ENCODE measurements around the gene ALKBH7. TPM values are rescaled to one million over a fixed set of nuclear protein-coding genes. Genes with fewer than 3 reads are reported as not detected.
"Not testable (repeated sequence)": the region's sequence is repeated elsewhere in the genome, so short reads cannot be mapped to it uniquely, and the experiment has no call there.

The ALKBH7 gene
- total and polyA plus RNA-seq, 9 donors, result 0.55 to 118 (median 80.8) TPM

DNA sequence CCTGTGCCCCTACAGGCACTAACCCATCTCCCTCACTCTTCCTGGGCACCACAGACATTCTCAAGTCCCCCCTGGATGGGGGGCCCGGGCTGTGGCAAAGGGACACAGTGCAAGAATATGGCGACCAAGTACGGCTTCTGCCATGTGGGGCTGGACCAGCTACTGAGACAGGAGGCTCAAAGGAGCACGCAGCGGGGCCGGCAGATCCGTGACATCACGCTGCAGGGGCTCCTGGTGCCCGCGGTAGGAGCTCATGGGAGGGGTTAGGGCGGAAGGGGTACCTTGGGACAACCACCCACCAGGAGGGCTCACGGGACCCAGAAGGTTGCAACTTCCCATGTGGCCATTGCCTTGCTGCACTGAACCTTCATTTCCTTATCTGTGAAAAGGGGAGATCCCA is 23.7 kb downstream of the ALKBH7 start:
- intact Hi-C loops (cut with DNase I), result no loop called here
- no peaks in the 10 kb centered on the region for H3K27me3 ChIP-seq
- H3K36me3 ChIP-seq, result no peaks in the 10 kb centered on the region
- TF ChIP-seq CTCF (IDR thresholded peaks at IDR 0.05), result no peak
- TF ChIP-seq EP300 (IDR thresholded peaks at IDR 0.05), result no peak
- H3K4me3 ChIP-seq, result no peak overlapping the region
- H3K9me3 ChIP-seq, result no peaks in the 10 kb centered on the region
- no peak overlapping the region for H3K27ac ChIP-seq
- WGBS, 3 donors, result 91 to 95% (median 94%) methylated on average over 12 of the region's 12 CpGs
- DNase-seq, result no peak
- peaks cover 4% of the 10 kb centered on the region for H3K4me1 ChIP-seq (ENCODE audit: insufficient read depth)

DNA sequence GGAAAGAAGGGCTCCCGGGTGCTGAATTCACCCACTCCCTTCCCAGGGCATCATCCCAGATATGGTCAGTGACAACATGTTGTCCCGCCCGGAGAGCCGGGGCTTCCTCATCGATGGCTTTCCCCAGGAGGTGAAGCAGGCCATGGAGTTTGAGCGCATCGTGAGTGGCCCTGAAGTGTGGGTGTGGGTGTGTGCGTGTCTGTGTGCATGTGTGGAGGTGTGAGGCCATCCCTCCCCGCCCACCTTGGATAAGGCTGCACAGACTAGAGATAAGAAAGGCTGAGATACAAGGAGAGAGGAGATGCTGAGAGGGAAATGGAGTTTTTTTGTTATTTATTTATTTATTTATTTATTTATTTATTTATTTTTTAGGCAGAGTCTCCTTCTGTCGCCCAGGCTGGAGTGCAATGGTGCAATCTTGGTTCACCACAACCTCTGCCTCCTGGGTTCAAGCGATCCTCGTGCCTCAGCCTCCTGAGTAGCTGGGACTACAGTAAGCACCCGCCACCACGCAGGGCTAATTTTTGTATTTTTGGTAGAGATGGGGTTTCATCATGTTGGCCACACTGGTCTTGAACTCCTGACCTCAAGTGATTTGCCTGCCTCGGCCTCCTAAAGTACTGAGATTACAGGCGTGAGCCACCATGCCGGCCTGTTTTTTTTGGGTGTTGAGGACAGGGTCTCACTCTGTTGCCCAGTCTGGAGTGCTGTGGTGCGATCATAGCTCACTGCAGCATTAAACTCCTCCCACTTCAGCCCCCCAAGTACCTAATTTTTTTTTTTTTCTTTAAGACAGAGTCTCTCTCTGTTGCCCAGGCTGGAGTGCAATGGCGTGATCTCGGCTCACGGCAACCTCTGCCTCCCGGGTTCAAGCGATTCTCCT is 27.7 kb downstream of the ALKBH7 start:
- H3K9me3 ChIP-seq; H3K36me3 ChIP-seq; H3K27ac ChIP-seq; intact Hi-C loops (cut with DNase I); H3K27me3 ChIP-seq; DNase-seq; H3K4me3 ChIP-seq; H3K4me1 ChIP-seq (ENCODE audit: insufficient read depth): not testable (repeated sequence)
- 85 to 89% (median 87%) methylated on average over 23 of the region's 23 CpGs for WGBS, 3 donors

- Histone ChIP-seq H3K4me3 (no peak overlapping the region), H3K27ac (no peak overlapping the region), H3K4me1 (ENCODE audit: insufficient read depth) (no peaks in the 10 kb centered on the region), H3K9me3 (no peaks in the 10 kb centered on the region), H3K36me3 (no peaks in the 10 kb centered on the region), H3K27me3 (no peaks in the 10 kb centered on the region)
- 90 to 94% (median 93%) methylated on average over 10 of the region's 10 CpGs for WGBS, 3 donors
- TF ChIP-seq POLR2A (IDR thresholded peaks at IDR 0.05), result no peak
- no peak for TF ChIP-seq EP300 (IDR thresholded peaks at IDR 0.05)
- TF ChIP-seq CTCF (IDR thresholded peaks at IDR 0.05), result no peak
- DNase-seq, result no peak
- intact Hi-C loops (cut with DNase I), result no loop called here
These were observed 29.5 kb downstream of the ALKBH7 start for GRCh38 chr19:6402058-6402457.

- Histone ChIP-seq H3K9me3 (no peaks in the 10 kb centered on the region), H3K36me3 (no peaks in the 10 kb centered on the region), H3K4me3 (no peak overlapping the region), H3K4me1 (ENCODE audit: insufficient read depth) (no peaks in the 10 kb centered on the region), H3K27ac (no peak overlapping the region), H3K27me3 (no peaks in the 10 kb centered on the region)
- TF ChIP-seq POLR2A (IDR thresholded peaks at IDR 0.05) (no peak), EP300 (IDR thresholded peaks at IDR 0.05) (no peak), CTCF (IDR thresholded peaks at IDR 0.05) (no peak)
- no peak for DNase-seq
- WGBS, 3 donors, result 32 to 37% (median 36%) methylated on average over 22 of the region's 22 CpGs
- intact Hi-C loops (cut with DNase I), result no loop called here
These were observed 30.4 kb downstream of the ALKBH7 start for GRCh38 chr19:6402837-6403608.

DNA sequence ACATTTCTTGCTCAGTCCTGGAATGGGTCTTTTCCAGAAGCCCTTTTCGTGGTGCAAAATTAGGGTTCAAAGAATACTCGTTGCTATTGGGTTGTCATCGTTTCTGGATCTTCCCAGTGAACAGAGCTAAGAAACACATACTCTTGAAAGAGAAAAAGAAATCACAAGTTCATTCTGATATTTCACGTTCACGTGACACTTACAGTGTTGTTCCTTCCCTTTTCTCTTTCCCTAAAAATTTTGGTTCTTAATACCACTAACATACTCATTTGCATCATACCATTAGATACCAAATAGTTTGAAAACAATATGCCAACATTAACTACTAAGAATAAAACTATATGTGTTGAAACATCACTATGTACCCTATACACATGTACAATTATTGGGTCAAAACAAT is 33.8 kb downstream of the ALKBH7 start:
- Histone ChIP-seq H3K4me3 (no peak overlapping the region), H3K9me3 (no peaks in the 10 kb centered on the region), H3K27ac (no peak overlapping the region), H3K36me3 (no peaks in the 10 kb centered on the region), H3K4me1 (ENCODE audit: insufficient read depth) (no peaks in the 10 kb centered on the region), H3K27me3 (no peaks in the 10 kb centered on the region)
- WGBS, 3 donors, result 77 to 84% (median 78%) methylated on average over 5 of the region's 5 CpGs
- intact Hi-C loops (cut with DNase I), result no loop called here
- TF ChIP-seq POLR2A (IDR thresholded peaks at IDR 0.05) (no peak), CTCF (IDR thresholded peaks at IDR 0.05) (no peak), EP300 (IDR thresholded peaks at IDR 0.05) (no peak)
- DNase-seq, result no peak
